Measurements from ENCODE around the gene TMEM200B.
"Not testable (repeated sequence)": the region's sequence is repeated elsewhere in the genome, so short reads cannot be mapped to it uniquely, and the experiment has no call there.

Gene TMEM200B

DNA sequence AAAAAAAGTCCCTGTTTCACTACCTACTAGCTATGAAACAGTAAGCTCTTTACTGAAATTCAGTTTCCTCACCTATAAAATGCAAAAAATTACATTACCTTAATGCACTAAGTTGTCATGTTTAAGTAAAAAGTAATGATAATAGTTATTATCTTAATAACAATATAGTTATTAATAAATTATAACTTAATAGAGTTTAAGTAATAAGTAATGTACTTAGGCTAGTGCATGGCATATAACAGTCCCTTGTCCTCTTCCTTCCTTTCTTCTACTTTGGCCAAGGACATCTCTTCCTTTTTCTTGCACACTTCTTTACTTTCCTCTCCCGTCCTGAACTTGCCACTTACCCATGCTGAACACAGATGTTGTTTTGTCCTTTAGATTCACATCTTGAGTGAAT lies 9.0 kb downstream of the TMEM200B start:
- H3K79me2 ChIP-seq (ENCODE audit: insufficient read depth, low read length) = no peaks in the 10 kb centered on the region
- H2AFZ ChIP-seq (ENCODE audit: low read depth, low read length) = no peak overlapping the region
- H3K9me3 ChIP-seq (ENCODE audit: insufficient read depth, low read length, severe bottlenecking) = no peaks in the 10 kb centered on the region
- H3K4me3 ChIP-seq (ENCODE audit: low read depth in 1 of 2, low read length in 2 of 2) = no peak overlapping the region
- no peak overlapping the region for H3K27ac ChIP-seq (ENCODE audit: low read length)
- TF ChIP-seq EZH2 (IDR thresholded peaks at IDR 0.05; ENCODE audit: borderline replicate concordance, low read depth, low read length, severe bottlenecking) = no peak
- TF ChIP-seq, protein P1, sequence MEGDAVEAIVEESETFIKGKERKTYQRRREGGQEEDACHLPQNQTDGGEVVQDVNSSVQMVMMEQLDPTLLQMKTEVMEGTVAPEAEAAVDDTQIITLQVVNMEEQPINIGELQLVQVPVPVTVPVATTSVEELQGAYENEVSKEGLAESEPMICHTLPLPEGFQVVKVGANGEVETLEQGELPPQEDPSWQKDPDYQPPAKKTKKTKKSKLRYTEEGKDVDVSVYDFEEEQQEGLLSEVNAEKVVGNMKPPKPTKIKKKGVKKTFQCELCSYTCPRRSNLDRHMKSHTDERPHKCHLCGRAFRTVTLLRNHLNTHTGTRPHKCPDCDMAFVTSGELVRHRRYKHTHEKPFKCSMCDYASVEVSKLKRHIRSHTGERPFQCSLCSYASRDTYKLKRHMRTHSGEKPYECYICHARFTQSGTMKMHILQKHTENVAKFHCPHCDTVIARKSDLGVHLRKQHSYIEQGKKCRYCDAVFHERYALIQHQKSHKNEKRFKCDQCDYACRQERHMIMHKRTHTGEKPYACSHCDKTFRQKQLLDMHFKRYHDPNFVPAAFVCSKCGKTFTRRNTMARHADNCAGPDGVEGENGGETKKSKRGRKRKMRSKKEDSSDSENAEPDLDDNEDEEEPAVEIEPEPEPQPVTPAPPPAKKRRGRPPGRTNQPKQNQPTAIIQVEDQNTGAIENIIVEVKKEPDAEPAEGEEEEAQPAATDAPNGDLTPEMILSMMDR (IDR thresholded peaks at IDR 0.05; ENCODE audit: borderline replicate concordance, extremely low read depth, low read length, poor library complexity, severe bottlenecking) = no peak
- H4K20me1 ChIP-seq (ENCODE audit: insufficient read depth, low read length) = no peaks in the 10 kb centered on the region
- DNase-seq (no peak), ATAC-seq (ENCODE audit: insufficient read depth, low read depth) (no peak)
- H3K4me1 ChIP-seq (ENCODE audit: insufficient read depth, low read length) = no peaks in the 10 kb centered on the region
- H3K9ac ChIP-seq (ENCODE audit: low read depth, low read length) = no peak overlapping the region
- no peaks in the 10 kb centered on the region for H3K27me3 ChIP-seq (ENCODE audit: insufficient read depth, low read length, poor library complexity)
- H3K4me2 ChIP-seq (ENCODE audit: insufficient read depth, low read length) = no peak overlapping the region
- H3K36me3 ChIP-seq (ENCODE audit: insufficient read depth, low read length) = peaks cover 51% of the 10 kb centered on the region

DNA sequence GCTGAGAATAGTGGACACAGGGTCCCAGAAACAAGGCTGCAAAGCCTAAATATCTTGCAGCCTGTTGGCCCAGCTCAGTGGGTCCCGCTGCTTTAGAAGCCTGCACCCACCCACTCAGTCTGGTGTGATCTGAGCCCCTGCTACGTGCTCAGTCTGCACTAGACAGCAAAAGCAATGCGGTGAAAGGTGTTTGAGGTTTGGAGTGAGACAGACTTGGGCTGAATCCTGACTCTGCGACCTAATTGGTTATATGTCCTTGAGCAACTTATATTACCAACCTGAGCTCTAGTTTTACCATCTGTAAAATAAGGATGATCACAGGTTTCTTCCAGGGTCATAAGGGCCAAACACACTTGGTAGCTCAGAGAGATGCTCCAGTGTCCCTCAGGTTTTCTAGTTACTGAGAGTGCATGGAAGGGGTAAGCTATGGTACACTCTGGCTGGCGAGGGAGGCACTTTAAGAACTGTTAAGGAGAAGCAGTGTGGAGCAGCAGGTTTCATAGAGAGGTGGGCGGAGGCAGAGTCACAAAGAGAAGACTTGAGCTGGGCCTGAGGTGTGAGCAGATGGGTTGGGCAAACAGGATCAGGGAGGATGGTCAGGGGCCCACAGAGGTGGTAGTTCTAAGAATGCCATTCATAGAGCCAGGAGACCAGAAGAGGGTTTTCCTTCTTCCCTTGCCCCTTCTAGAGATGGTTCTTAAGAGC lies 10.1 kb downstream of the TMEM200B start:
- DNase-seq = no peak

DNA sequence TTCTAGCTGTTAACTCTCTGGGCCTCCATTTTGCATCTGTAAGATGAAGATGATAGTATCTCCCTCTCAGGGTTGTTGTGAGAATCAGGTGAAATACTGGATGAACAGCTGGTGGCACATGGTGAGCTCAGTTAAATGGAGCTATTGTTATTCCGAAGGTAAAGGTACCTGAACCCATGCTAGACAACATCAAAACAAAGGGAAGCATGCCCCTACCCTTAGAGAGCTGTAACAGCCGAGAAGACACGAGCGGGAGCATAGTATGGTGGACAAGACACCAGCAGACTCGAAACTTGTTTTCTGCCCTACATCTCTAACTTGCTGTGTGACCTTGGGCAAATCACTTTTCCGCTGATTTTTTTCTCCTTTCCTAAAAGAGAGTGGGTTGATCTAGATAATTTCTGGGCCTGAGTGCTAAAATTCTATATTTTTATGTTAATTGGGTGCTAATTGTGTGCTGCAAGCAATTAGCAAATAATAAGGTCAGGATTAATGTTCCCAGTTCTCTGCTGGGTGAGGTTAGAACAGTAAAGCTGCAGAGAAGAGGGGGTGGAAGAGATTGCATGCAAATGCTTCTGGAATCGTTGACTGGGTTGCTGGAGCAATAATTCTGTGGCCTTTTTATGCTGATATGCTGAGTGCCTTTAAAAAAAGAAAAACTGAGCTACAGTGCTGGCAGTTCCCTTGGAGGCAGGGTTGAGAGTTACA lies 10.8 kb downstream of the TMEM200B start:
- H3K4me1 ChIP-seq (ENCODE audit: insufficient read depth, low read length) = no peaks in the 10 kb centered on the region
- no peak overlapping the region for H2AFZ ChIP-seq (ENCODE audit: low read depth, low read length)
- H3K27ac ChIP-seq (ENCODE audit: low read length) = no peak overlapping the region
- no peak for DNase-seq
- no peaks in the 10 kb centered on the region for H4K20me1 ChIP-seq (ENCODE audit: insufficient read depth, low read length)
- no peak for TF ChIP-seq EZH2 (IDR thresholded peaks at IDR 0.05; ENCODE audit: borderline replicate concordance, low read depth, low read length, severe bottlenecking)
- TF ChIP-seq, protein P1 (IDR thresholded peaks at IDR 0.05; ENCODE audit: borderline replicate concordance, extremely low read depth, low read length, poor library complexity, severe bottlenecking) = no peak
- ATAC-seq (ENCODE audit: insufficient read depth, low read depth) = no peak
- no peaks in the 10 kb centered on the region for H3K79me2 ChIP-seq (ENCODE audit: insufficient read depth, low read length)
- no peaks in the 10 kb centered on the region for H3K9me3 ChIP-seq (ENCODE audit: insufficient read depth, low read length, severe bottlenecking)
- no peak overlapping the region for H3K9ac ChIP-seq (ENCODE audit: low read depth, low read length)
- H3K36me3 ChIP-seq (ENCODE audit: insufficient read depth, low read length) = peaks cover 57% of the 10 kb centered on the region
- H3K4me2 ChIP-seq (ENCODE audit: insufficient read depth, low read length) = no peak overlapping the region
- H3K27me3 ChIP-seq (ENCODE audit: insufficient read depth, low read length, poor library complexity) = no peaks in the 10 kb centered on the region
- no peak overlapping the region for H3K4me3 ChIP-seq (ENCODE audit: low read depth in 1 of 2, low read length in 2 of 2)

More for the DNA sequence above, 10.1 kb downstream of the TMEM200B start:
- peaks cover 56% of the 10 kb centered on the region for H3K36me3 ChIP-seq (ENCODE audit: insufficient read depth, low read length)
- no peaks in the 10 kb centered on the region for H3K27me3 ChIP-seq (ENCODE audit: insufficient read depth, low read length, poor library complexity)
- H3K4me1 ChIP-seq (ENCODE audit: insufficient read depth, low read length) = no peaks in the 10 kb centered on the region
- ATAC-seq (ENCODE audit: insufficient read depth, low read depth) = no peak
- no peak overlapping the region for H2AFZ ChIP-seq (ENCODE audit: low read depth, low read length)
- H4K20me1 ChIP-seq (ENCODE audit: insufficient read depth, low read length) = no peaks in the 10 kb centered on the region
- TF ChIP-seq, protein P1 (IDR thresholded peaks at IDR 0.05; ENCODE audit: borderline replicate concordance, extremely low read depth, low read length, poor library complexity, severe bottlenecking) = no peak
- no peak for TF ChIP-seq EZH2 (IDR thresholded peaks at IDR 0.05; ENCODE audit: borderline replicate concordance, low read depth, low read length, severe bottlenecking)
- no peaks in the 10 kb centered on the region for H3K79me2 ChIP-seq (ENCODE audit: insufficient read depth, low read length)
- H3K4me2 ChIP-seq (ENCODE audit: insufficient read depth, low read length) = no peak overlapping the region
- no peak overlapping the region for H3K27ac ChIP-seq (ENCODE audit: low read length)
- H3K9me3 ChIP-seq (ENCODE audit: insufficient read depth, low read length, severe bottlenecking) = no peaks in the 10 kb centered on the region
- H3K9ac ChIP-seq (ENCODE audit: low read depth, low read length) = no peak overlapping the region
- no peak overlapping the region for H3K4me3 ChIP-seq (ENCODE audit: low read depth in 1 of 2, low read length in 2 of 2)

DNA sequence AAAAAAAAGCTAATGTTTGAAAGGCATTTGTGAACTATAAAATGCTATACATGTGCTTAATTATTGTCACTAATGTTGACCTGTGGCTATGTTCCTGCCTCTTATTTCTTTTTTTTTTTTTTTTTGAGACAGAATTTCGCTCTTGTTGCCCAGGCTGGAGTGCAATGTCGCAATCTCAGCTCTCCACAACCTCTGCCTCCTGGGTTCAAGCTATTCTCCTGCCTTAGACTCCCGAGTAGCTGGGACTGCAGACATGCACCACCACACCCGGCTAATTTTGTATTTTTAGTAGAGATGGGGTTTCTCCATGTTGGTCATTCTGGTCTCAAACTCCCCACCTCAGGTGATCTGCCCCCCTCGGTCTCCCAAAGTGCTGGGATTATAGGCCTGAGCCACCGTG lies 15.7 kb downstream of the TMEM200B start:
- not testable (repeated sequence) for H3K9me3 ChIP-seq (ENCODE audit: insufficient read depth, low read length, severe bottlenecking); H2AFZ ChIP-seq (ENCODE audit: low read depth, low read length); ATAC-seq (ENCODE audit: insufficient read depth, low read depth)

More for the DNA sequence above, 15.7 kb downstream of the TMEM200B start:
- H3K4me1 ChIP-seq (ENCODE audit: insufficient read depth, low read length); H3K27me3 ChIP-seq (ENCODE audit: insufficient read depth, low read length, poor library complexity); H3K79me2 ChIP-seq (ENCODE audit: insufficient read depth, low read length); H3K4me3 ChIP-seq (ENCODE audit: low read depth in 1 of 2, low read length in 2 of 2); DNase-seq; H3K9ac ChIP-seq (ENCODE audit: low read depth, low read length); H4K20me1 ChIP-seq (ENCODE audit: insufficient read depth, low read length); H3K27ac ChIP-seq (ENCODE audit: low read length); H3K4me2 ChIP-seq (ENCODE audit: insufficient read depth, low read length): not testable (repeated sequence)
- H3K36me3 ChIP-seq (ENCODE audit: insufficient read depth, low read length) = peaks cover 32% of the 10 kb centered on the region

All from DND-41 (cell line).